GM12878 (cell line): ENCODE results near the gene SEBOX. TPM values are rescaled to one million over a fixed set of nuclear protein-coding genes. Genes with fewer than 3 reads are reported as not detected.
A peak's percentile ranks its signal among the peaks of the same experiment; 100 is the strongest.

Experiments
- ATAC-seq: fragments of 200-7000 bp; cut with Tn5 transposase; 3 replicates; pipeline ENCODE4 v1.9.1; 2020; ENCODE audit warnings: mild to moderate bottlenecking, moderate library complexity
- BruUV-seq: library from RNA; stranded (reverse); fragments of 400-500 nt; replicated peaks from 2 replicates; lab custom pipeline; 2021; lab: Mats Ljungman, UMichigan
- CTCF ChIA-PET: fragments of 300-600 bp; sonication (Branson Sonifier 250); formaldehyde crosslinking; extraction: SDS; loops from one replicate; lab custom pipeline; 2021; ENCODE audit warnings: inconsistent platforms; lab: Yijun Ruan, JAX
- POLR2A ChIA-PET: fragments of 350-600 bp; formaldehyde crosslinking; extraction: SDS; loops from one replicate; lab custom pipeline; 2021; ENCODE audit warnings: inconsistent platforms; lab: Charles Lee
- RAD21 ChIA-PET: fragments of 300-600 bp; sonication (Branson Sonifier 250); formaldehyde crosslinking; loops from one replicate; lab custom pipeline; 2023; ENCODE audit warnings: antibody characterized with exemption; ENCODE audit not compliant: unreplicated experiment; lab: Charles Lee
- SMC1A ChIA-PET: fragments of 300-600 bp; sonication (Branson Sonifier 250); formaldehyde crosslinking; loops from one replicate; lab custom pipeline; 2023; ENCODE audit not compliant: unreplicated experiment, uncharacterized antibody; lab: Charles Lee
- DNase-seq: peaks from one replicate; pipeline ENCODE4 v3.0.0-alpha.2; 2011; ENCODE audit warnings: low read depth, low spot score
- FAIRE-seq: peaks from 3 replicates; lab custom pipeline; 2011; peaks lifted over from hg19 to GRCh38; lab: Jason Lieb, UNC
- H2AFZ ChIP-seq: 2 replicates; pipeline ENCODE4 v1.6.0; 2011; ENCODE audit warnings: low read depth, low read length, control low read depth; ENCODE audit not compliant: control insufficient read depth
- H3K27ac ChIP-seq: 2 replicates; pipeline ENCODE4 v1.5.1; 2011; ENCODE audit warnings: control low read depth; ENCODE audit not compliant: control insufficient read depth, insufficient read depth
- H3K27me3 ChIP-seq, 2 experiments: replicated peaks in 1 of 2; 2 replicates each; pipeline versions ENCODE4 v1.6.0 to v1.6.1; 2011; ENCODE audit warnings: low read length in 1 of 2; ENCODE audit not compliant: control insufficient read depth in 2 of 2, insufficient read depth in 2 of 2
- H3K36me3 ChIP-seq, 2 experiments: 2 replicates each; pipeline ENCODE4 v1.5.1; 2011; ENCODE audit warnings: low read length in 1 of 2; ENCODE audit not compliant: control insufficient read depth in 2 of 2, insufficient read depth in 2 of 2
- H3K4me1 ChIP-seq: 2 replicates; pipeline ENCODE4 v1.6.1; 2011; ENCODE audit warnings: mild to moderate bottlenecking, low read length, moderate library complexity, mixed read lengths; ENCODE audit not compliant: control insufficient read depth, insufficient read depth
- H3K4me2 ChIP-seq: 2 replicates; pipeline ENCODE4 v1.6.0; 2011; ENCODE audit warnings: control low read depth; ENCODE audit not compliant: control insufficient read depth, insufficient read depth
- H3K4me3 ChIP-seq: fragments of 200-600 bp; sonication (generic); 2 replicates; pipeline ENCODE4 v1.5.1; 2016
- H3K79me2 ChIP-seq: 2 replicates; pipeline ENCODE4 v1.6.0; 2011; ENCODE audit warnings: low read length; ENCODE audit not compliant: control insufficient read depth, insufficient read depth
- H3K9ac ChIP-seq: 2 replicates; pipeline ENCODE4 v1.8.0; 2011; ENCODE audit warnings: low read length, control low read depth, mixed read lengths; ENCODE audit not compliant: control insufficient read depth, insufficient read depth
- H3K9me3 ChIP-seq: replicated peaks from 3 replicates; pipeline ENCODE4 v1.5.1; 2011; ENCODE audit warnings: mild to moderate bottlenecking, low read length; ENCODE audit not compliant: control insufficient read depth, insufficient read depth
- H4K20me1 ChIP-seq: 2 replicates; pipeline ENCODE4 v1.6.0; 2011; ENCODE audit not compliant: control insufficient read depth, insufficient read depth
- CREB1 ChIP-seq: IDR thresholded peaks from 2 replicates; pipeline ENCODE4 v1.6.1; 2012; ENCODE audit warnings: low read depth, mild to moderate bottlenecking, inconsistent platforms
- CREM ChIP-seq: IDR thresholded peaks from 2 replicates; pipeline ENCODE4 v1.6.1; 2014; ENCODE audit warnings: antibody characterized with exemption, low read depth
- DPF2 ChIP-seq: fragments of 450-650 bp; IDR thresholded peaks from 2 replicates; pipeline ENCODE4 v1.6.1; 2017; ENCODE audit warnings: mild to moderate bottlenecking
- HCFC1 ChIP-seq: fragments of 150-350 bp; IDR thresholded peaks from 2 replicates; pipeline ENCODE4 v1.6.1; 2014; ENCODE audit warnings: low read length
- NFYA ChIP-seq: IDR thresholded peaks from 2 replicates; pipeline ENCODE4 v1.6.1; 2011; ENCODE audit warnings: low read depth, mild to moderate bottlenecking, low read length, improper control_type of control experiment, borderline replicate concordance
- NKRF ChIP-seq: fragments of 450-650 bp; conservative IDR thresholded peaks from 2 replicates; pipeline ENCODE4 v1.6.1; 2017; ENCODE audit warnings: mild to moderate bottlenecking, moderate library complexity
- NRF1 ChIP-seq: conservative IDR thresholded peaks from 2 replicates; pipeline ENCODE4 v1.6.1; 2011; ENCODE audit warnings: mild to moderate bottlenecking, low read depth, low read length, improper control_type of control experiment
- RAD21 ChIP-seq: IDR thresholded peaks from 2 replicates; pipeline ENCODE4 v1.6.1; 2011; ENCODE audit warnings: mild to moderate bottlenecking, low read depth, low read length, moderate library complexity; ENCODE audit not compliant: insufficient read depth
- RELB ChIP-seq: fragments of 450-650 bp; IDR thresholded peaks from 2 replicates; pipeline ENCODE4 v1.6.1; 2017; ENCODE audit warnings: low read depth, mild to moderate bottlenecking, moderate library complexity
- USF2 ChIP-seq: IDR thresholded peaks from 2 replicates; pipeline ENCODE4 v1.6.1; 2011; ENCODE audit warnings: low read depth, low read length, improper control_type of control experiment, borderline replicate concordance
- YBX1 ChIP-seq: fragments of 450-650 bp; IDR thresholded peaks from 2 replicates; pipeline ENCODE4 v1.6.1; 2016; ENCODE audit warnings: antibody characterized with exemption
- ZBTB4 ChIP-seq: fragments of 450-650 bp; formaldehyde crosslinking; IDR thresholded peaks from 2 replicates; pipeline ENCODE4 v1.4.0; 2022; ENCODE audit warnings: mild to moderate bottlenecking, moderate library complexity
- WGBS: methylation state at CpG from one replicate; pipeline ENCODE4 v1.1.6; 2016; ENCODE audit warnings: low lambda C conversion rate; ENCODE audit not compliant: insufficient replicate concordance, insufficient coverage; ENCODE audit errors: missing lambda C conversion rate; 5-methylcytosine and 5-hydroxymethylcytosine counted together
- in situ Hi-C: fragments of 300-500 bp; cut with MboI; formaldehyde crosslinking; loops from 9 replicates; pipeline ENCODE4 v1.14.3; 2018; ENCODE audit warnings: mixed read lengths
- intact Hi-C: fragments of 100-400 bp; cut with micrococcal nuclease; formaldehyde crosslinking; loops from one replicate; pipeline ENCODE4 v1.14.2; 2022; ENCODE audit not compliant: unreplicated experiment
- polyA plus RNA-seq, 11 experiments: library from polyadenylated mRNA; depleted of rRNA in 4 of 11; unstranded in 6 of 11; stranded (reverse) in 5 of 11; fragments of >200 nt; fragmentation: Nextera tagmentation in 4 of 11; fragmentation: Illumina TruSeq in 1 of 11; extraction: Ambion mirVana in 4 of 11; extraction: Trizol in 1 of 11; gene quantifications; 1 replicate in 1 of 11; 2 replicates in 10 of 11; pipeline versions ENCODE4 v1.2.1 to v1.2.3, GENCODE V29; 2011 to 2016; ENCODE audit warnings: inconsistent platforms in 2 of 11, missing spikeins in 2 of 11, low read depth in 1 of 11
- total RNA-seq, 4 experiments: library from RNA; depleted of rRNA in 3 of 4; stranded (reverse); fragments of >200 nt in 3 of 4; fragmentation: Illumina TruSeq in 1 of 4; extraction: Trizol in 1 of 4; gene quantifications; 2 replicates each; pipeline versions ENCODE4 v1.2.1 to v1.2.3, GENCODE V29; 2013 to 2021

Gene SEBOX
- total and polyA plus RNA-seq, 10 of the 15 experiments (the other 5 are each of a cell fraction or from before 2014, with no cell fraction given), result not detected

- peak overlapping the region; percentile 36 for H3K27ac ChIP-seq
- BruUV-seq, result TSS peak; percentile 67
- in situ Hi-C loops, result loop anchor here (10.0 kb wide), 1 partner anchor 620 kb away; the partner anchor contains the start of gene PHF12
- TF ChIP-seq CREB1 (no peak), ZBTB4 (CRISPR knock-in tag) (no peak), NFYA (no peak), RAD21 (no peak), NKRF (no peak), USF2 (no peak), HCFC1 (no peak), YBX1 (no peak), RELB (no peak), NRF1 (no peak), CREM (no peak), DPF2 (no peak)
Measured at GRCh38 chr17:28334666-28335200, 30.3 kb downstream of the SEBOX start.

More at GRCh38 chr17:28334666-28335200, 30.3 kb downstream of the SEBOX start:
- peak overlapping the region; percentile 63 for H3K9ac ChIP-seq
- intact Hi-C loops, result loop anchor here (1.0 kb wide), 2 partner anchors 15 to 23 kb away; partner anchors contain the start of genes POLDIP2 and TMEM97
- peak overlapping the region; percentile 85 for H2AFZ ChIP-seq
- ChIA-PET POLR2A (interaction anchor here (0.5 to 2.4 kb wide), 12 partner anchors 13 to 852 kb away, joined by 3 to 26 read pairs (median 4); partner anchors contain the start of genes PIGS, POLDIP2 and TMEM97), RAD21 (interaction anchor here (0.8 to 3.9 kb wide), 11 partner anchors 9 to 575 kb away, joined by 3 to 31 read pairs (median 5); partner anchors contain the start of genes POLDIP2 and TMEM97), SMC1A (interaction anchor here (1.0 to 3.6 kb wide), 9 partner anchors 9 to 82 kb away, joined by 3 to 27 read pairs (median 6); partner anchors contain the start of gene POLDIP2), CTCF (interaction anchor here (0.6 to 3.6 kb wide), 13 partner anchors 9 to 529 kb away, joined by 3 to 29 read pairs (median 6); partner anchors contain the start of genes POLDIP2 and TMEM97)
- H3K4me3 ChIP-seq, result peak overlapping the region; percentile 88
- WGBS, result 9% methylated on average over 18 of the region's 18 CpGs
- ATAC-seq (no peak), DNase-seq (no peak), FAIRE-seq (no peak)
- H3K27me3 ChIP-seq, result no peaks in the 10 kb centered on the region
- peaks cover 19% of the 10 kb centered on the region for H3K79me2 ChIP-seq
- H4K20me1 ChIP-seq, result no peaks in the 10 kb centered on the region; the same call in 1 of the 2 replicates
- H3K4me1 ChIP-seq, result peaks cover 3% of the 10 kb centered on the region
- H3K36me3 ChIP-seq, result peaks cover 0 to 2% of the 10 kb centered on the region in 2 experiments; a peak in 2 of 4 replicates
- H3K4me2 ChIP-seq, result peak overlapping the region; percentile 86
- no peaks in the 10 kb centered on the region for H3K9me3 ChIP-seq
